MCF 10A (cell line): ENCODE data around the gene ADAM23. TPM values are rescaled to one million over a fixed set of nuclear protein-coding genes. Genes with fewer than 3 reads are reported as not detected.

Experiments used
- BruUV-seq: library from RNA; stranded (reverse); fragments of 400-500 nt; replicated peaks from 2 replicates; lab custom pipeline; 2021; lab: Mats Ljungman, UMichigan
- CTCF ChIA-PET: fragments of 300-600 bp; sonication (Branson Sonifier 250); formaldehyde crosslinking; extraction: SDS; loops from one replicate; lab custom pipeline; 2021; ENCODE audit warnings: antibody characterized with exemption, inconsistent platforms; lab: Yijun Ruan, JAX
- POLR2A ChIA-PET: fragments of 300-600, 350-650 bp; sonication (Branson Sonifier 250); formaldehyde crosslinking; extraction: SDS; loops from one replicate; lab custom pipeline; 2020; ENCODE audit warnings: antibody characterized with exemption, inconsistent platforms; lab: Yijun Ruan, JAX
- DNase-seq: peaks from one replicate; pipeline ENCODE4 v3.0.0-alpha.2; 2018; ENCODE audit not compliant: unreplicated experiment
- H3K27ac Mint-ChIP-seq: one replicate; pipeline ENCODE4 v1.8.0; 2022; ENCODE audit warnings: mild to moderate bottlenecking, low read depth, mixed read lengths; ENCODE audit not compliant: unreplicated experiment
- H3K27me3 Mint-ChIP-seq: one replicate; pipeline ENCODE4 v1.8.0; 2022; ENCODE audit warnings: mixed read lengths; ENCODE audit not compliant: insufficient read depth, unreplicated experiment
- H3K36me3 Mint-ChIP-seq: one replicate; pipeline ENCODE4 v1.8.0; 2022; ENCODE audit warnings: mild to moderate bottlenecking, moderate library complexity, mixed read lengths; ENCODE audit not compliant: insufficient read depth, unreplicated experiment
- H3K4me1 Mint-ChIP-seq: one replicate; pipeline ENCODE4 v1.8.0; 2022; ENCODE audit warnings: mixed read lengths; ENCODE audit not compliant: insufficient read depth, unreplicated experiment
- H3K4me3 Mint-ChIP-seq: one replicate; pipeline ENCODE4 v1.8.0; 2022; ENCODE audit warnings: mild to moderate bottlenecking, moderate library complexity, mixed read lengths; ENCODE audit not compliant: unreplicated experiment
- H3K9me3 Mint-ChIP-seq: one replicate; pipeline ENCODE4 v1.8.0; 2022; ENCODE audit warnings: mixed read lengths; ENCODE audit not compliant: unreplicated experiment
- intact Hi-C: fragments of 100-400 bp; cut with micrococcal nuclease; formaldehyde crosslinking; loops from 2 replicates; pipeline ENCODE4 v1.14.1; 2022
- total RNA-seq: library from RNA; stranded (reverse); gene quantifications from 2 replicates; pipeline ENCODE4 v1.2.3, GENCODE V29; 2022
- TF ChIP-seq, protein P1 (sequence below): fragments of 200-600 bp; IDR thresholded peaks from one replicate; pipeline ENCODE4 v1.8.0; 2022; ENCODE audit warnings: antibody characterized with exemption, mild to moderate bottlenecking; ENCODE audit not compliant: unreplicated experiment

ADAM23 gene
- total RNA-seq, 1 experiment from 2014 or later: 0.12 TPM

- TF ChIP-seq, protein P1, sequence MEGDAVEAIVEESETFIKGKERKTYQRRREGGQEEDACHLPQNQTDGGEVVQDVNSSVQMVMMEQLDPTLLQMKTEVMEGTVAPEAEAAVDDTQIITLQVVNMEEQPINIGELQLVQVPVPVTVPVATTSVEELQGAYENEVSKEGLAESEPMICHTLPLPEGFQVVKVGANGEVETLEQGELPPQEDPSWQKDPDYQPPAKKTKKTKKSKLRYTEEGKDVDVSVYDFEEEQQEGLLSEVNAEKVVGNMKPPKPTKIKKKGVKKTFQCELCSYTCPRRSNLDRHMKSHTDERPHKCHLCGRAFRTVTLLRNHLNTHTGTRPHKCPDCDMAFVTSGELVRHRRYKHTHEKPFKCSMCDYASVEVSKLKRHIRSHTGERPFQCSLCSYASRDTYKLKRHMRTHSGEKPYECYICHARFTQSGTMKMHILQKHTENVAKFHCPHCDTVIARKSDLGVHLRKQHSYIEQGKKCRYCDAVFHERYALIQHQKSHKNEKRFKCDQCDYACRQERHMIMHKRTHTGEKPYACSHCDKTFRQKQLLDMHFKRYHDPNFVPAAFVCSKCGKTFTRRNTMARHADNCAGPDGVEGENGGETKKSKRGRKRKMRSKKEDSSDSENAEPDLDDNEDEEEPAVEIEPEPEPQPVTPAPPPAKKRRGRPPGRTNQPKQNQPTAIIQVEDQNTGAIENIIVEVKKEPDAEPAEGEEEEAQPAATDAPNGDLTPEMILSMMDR: no peak
- no peak overlapping the region for H3K27ac Mint-ChIP-seq
- H3K4me1 Mint-ChIP-seq: peaks cover 4% of the 10 kb centered on the region
- POLR2A ChIA-PET: interaction anchor here (0.6 to 1.7 kb wide), 2 partner anchors 10 to 32 kb away, joined by 3 to 7 read pairs; no protein-coding TSS in a partner anchor
- no peaks in the 10 kb centered on the region for H3K9me3 Mint-ChIP-seq
- CTCF ChIA-PET: no interaction called here
- DNase-seq: no peak
- H3K27me3 Mint-ChIP-seq: no peaks in the 10 kb centered on the region
- no TSS peak for BruUV-seq
- intact Hi-C loops: no loop called here
- no peaks in the 10 kb centered on the region for H3K36me3 Mint-ChIP-seq
- no peak overlapping the region for H3K4me3 Mint-ChIP-seq
Observed at GRCh38 chr2:206433686-206434085, 9.6 kb upstream of the ADAM23 start.

DNA sequence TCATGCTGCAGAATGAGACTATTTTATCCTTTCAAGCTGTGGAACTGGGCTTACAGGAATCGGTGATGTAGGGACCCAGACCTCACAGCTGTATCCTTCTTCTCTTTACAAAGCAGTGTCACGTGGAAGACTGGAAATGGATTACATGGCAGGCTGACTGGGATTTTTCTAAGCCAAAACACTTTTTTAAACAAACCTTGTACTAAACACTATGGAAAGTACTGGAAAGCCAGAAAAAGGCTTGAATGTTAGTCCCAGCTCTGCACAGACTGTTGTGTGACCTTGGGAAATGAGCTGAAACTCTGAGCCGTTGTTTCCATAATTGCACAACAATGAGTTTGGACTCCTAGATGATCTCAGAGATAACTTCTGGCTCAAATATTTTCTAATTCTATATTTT, 7.6 kb upstream of the ADAM23 start:
- ChIA-PET POLR2A (no interaction called here), CTCF (interaction anchor here (0.7 to 1.2 kb wide), 2 partner anchors 16 to 74 kb away, joined by 4 to 6 read pairs; no protein-coding TSS in a partner anchor)
- TF ChIP-seq, protein P1: no peak
- peaks cover 13% of the 10 kb centered on the region for H3K27me3 Mint-ChIP-seq
- H3K4me1 Mint-ChIP-seq: peaks cover 7% of the 10 kb centered on the region
- no peaks in the 10 kb centered on the region for H3K9me3 Mint-ChIP-seq
- no peak overlapping the region for H3K4me3 Mint-ChIP-seq
- DNase-seq: peak; percentile 10
- intact Hi-C loops: no loop called here
- BruUV-seq: no TSS peak
- H3K36me3 Mint-ChIP-seq: no peaks in the 10 kb centered on the region
- no peak overlapping the region for H3K27ac Mint-ChIP-seq

GRCh38 chr2:206438196-206438724, 5.1 kb upstream of the ADAM23 start:
- intact Hi-C loops: no loop called here
- Mint-ChIP-seq H3K27me3 (peaks cover 32% of the 10 kb centered on the region), H3K4me3 (no peak overlapping the region), H3K9me3 (no peaks in the 10 kb centered on the region), H3K4me1 (peaks cover 7% of the 10 kb centered on the region), H3K27ac (no peak overlapping the region), H3K36me3 (no peaks in the 10 kb centered on the region)
- TF ChIP-seq, protein P1: no peak
- ChIA-PET POLR2A (interaction anchor here (1.2 kb wide), 1 partner anchor 36 kb away, joined by 3 read pairs; no protein-coding TSS in a partner anchor), CTCF (interaction anchor here (0.6 kb wide), 1 partner anchor 48 kb away, joined by 5 read pairs; no protein-coding TSS in a partner anchor)
- BruUV-seq: no TSS peak
- DNase-seq: no peak

- Mint-ChIP-seq H3K9me3 (no peaks in the 10 kb centered on the region), H3K36me3 (no peaks in the 10 kb centered on the region), H3K4me3 (peak overlapping the region; percentile 52), H3K27ac (no peak overlapping the region), H3K4me1 (peaks cover 7% of the 10 kb centered on the region), H3K27me3 (peaks cover 50% of the 10 kb centered on the region)
- no TSS peak for BruUV-seq
- TF ChIP-seq, protein P1: no peak
- ChIA-PET CTCF (no interaction called here), POLR2A (no interaction called here)
- intact Hi-C loops: loop anchor here (10.0 kb wide), 1 partner anchor 278 kb away; no protein-coding TSS in a partner anchor
- no peak for DNase-seq
Observed at GRCh38 chr2:206442474-206442832, 879 bp upstream of the ADAM23 start.
